ENCODE measurements around the gene DDR1.
"Not testable (repeated sequence)": the region's sequence is repeated elsewhere in the genome, so short reads cannot be mapped to it uniquely, and the experiment has no call there.

The DDR1 gene

GRCh38 chr6:30914076-30914853, 29.9 kb downstream of the DDR1 start, which contains the start of gene VARS2:
Gene VARS2, plus strand, starts transcription at chr6:30914238. Its CDS starts 599 bp downstream, at chr6:30914837.
- peak; percentile 76 to 84 for DNase-seq (ENCODE audit: extremely low read depth in 1 of 2, low read depth in 1 of 2)

- no peak for DNase-seq (ENCODE audit: extremely low read depth in 1 of 2, low read depth in 1 of 2)
Observed at GRCh38 chr6:30914854-30915590, 30.7 kb downstream of the DDR1 start.

- DNase-seq (ENCODE audit: extremely low read depth in 1 of 2, low read depth in 1 of 2) = no peak
Observed at GRCh38 chr6:30915591-30915946, 31.2 kb downstream of the DDR1 start.

- no peak for DNase-seq (ENCODE audit: extremely low read depth in 1 of 2, low read depth in 1 of 2)
Observed at GRCh38 chr6:30917041-30917440, 32.7 kb downstream of the DDR1 start.

GRCh38 chr6:30917487-30917886, 33.2 kb downstream of the DDR1 start:
- DNase-seq (ENCODE audit: extremely low read depth in 1 of 2, low read depth in 1 of 2) = no peak

- DNase-seq (ENCODE audit: extremely low read depth in 1 of 2, low read depth in 1 of 2) = no peak
Observed at GRCh38 chr6:30918670-30919069, 34.4 kb downstream of the DDR1 start.

GRCh38 chr6:30922447-30922852, 38.1 kb downstream of the DDR1 start:
- no peak for DNase-seq (ENCODE audit: extremely low read depth in 1 of 2, low read depth in 1 of 2)

- not testable (repeated sequence) for DNase-seq (ENCODE audit: extremely low read depth in 1 of 2, low read depth in 1 of 2)
Observed at GRCh38 chr6:30924040-30924627, 39.8 kb downstream of the DDR1 start.

GRCh38 chr6:30926644-30927043, 42.3 kb downstream of the DDR1 start:
- no peak for DNase-seq (ENCODE audit: extremely low read depth in 1 of 2, low read depth in 1 of 2)

- DNase-seq (ENCODE audit: extremely low read depth in 1 of 2, low read depth in 1 of 2) = not testable (repeated sequence)
Observed at GRCh38 chr6:30927080-30927479, 42.8 kb downstream of the DDR1 start.

GRCh38 chr6:30928677-30929076, 44.4 kb downstream of the DDR1 start:
- no peak for DNase-seq (ENCODE audit: extremely low read depth in 1 of 2, low read depth in 1 of 2)

- DNase-seq (ENCODE audit: extremely low read depth in 1 of 2, low read depth in 1 of 2) = no peak
Observed at GRCh38 chr6:30930506-30930905, 46.2 kb downstream of the DDR1 start.

- DNase-seq (ENCODE audit: extremely low read depth in 1 of 2, low read depth in 1 of 2) = no peak
Observed at GRCh38 chr6:30931272-30931671, 47.0 kb downstream of the DDR1 start.

GRCh38 chr6:30931969-30932645, 47.8 kb downstream of the DDR1 start, which contains the start of gene SFTA2:
Gene SFTA2, minus strand, starts transcription at chr6:30932170. Its CDS starts 74 bp downstream, at chr6:30932096.
- DNase-seq (ENCODE audit: extremely low read depth in 1 of 2, low read depth in 1 of 2) = no peak

GRCh38 chr6:30932665-30933365, 48.5 kb downstream of the DDR1 start:
- DNase-seq (ENCODE audit: extremely low read depth in 1 of 2, low read depth in 1 of 2) = no peak

GRCh38 chr6:30935018-30935417, 50.7 kb downstream of the DDR1 start:
- DNase-seq (ENCODE audit: extremely low read depth in 1 of 2, low read depth in 1 of 2) = no peak

- DNase-seq (ENCODE audit: extremely low read depth in 1 of 2, low read depth in 1 of 2) = no peak
Observed at GRCh38 chr6:30937265-30937664, 52.9 kb downstream of the DDR1 start.

GRCh38 chr6:30938730-30939129, 54.4 kb downstream of the DDR1 start:
- DNase-seq (ENCODE audit: extremely low read depth in 1 of 2, low read depth in 1 of 2) = no peak

GRCh38 chr6:30939473-30939872, 55.2 kb downstream of the DDR1 start:
- no peak for DNase-seq (ENCODE audit: extremely low read depth in 1 of 2, low read depth in 1 of 2)

GRCh38 chr6:30940361-30940986, 56.2 kb downstream of the DDR1 start, which contains the start of gene MUCL3:
Gene MUCL3, plus strand, starts transcription at chr6:30940973. Its CDS starts 27 bp downstream, at chr6:30941000.
- no peak for DNase-seq (ENCODE audit: extremely low read depth in 1 of 2, low read depth in 1 of 2)

All from stimulated activated CD8-positive, alpha-beta memory T cell treated with anti-CD3 and anti-CD28 coated beads, Interleukin-7, amount 100 ng/mL, for 48 hours (primary cell).